Activated naive CD4-positive, alpha-beta T cell treated with anti-CD3 and anti-CD28 coated beads, Interleukin-2, amount 50 U/mL, for 16 hours (primary cell): ENCODE results near the gene UTS2.

Source experiments
- DNase-seq: peaks from one replicate; pipeline ENCODE4 v3.0.0-alpha.2; 2020

UTS2 gene

DNA sequence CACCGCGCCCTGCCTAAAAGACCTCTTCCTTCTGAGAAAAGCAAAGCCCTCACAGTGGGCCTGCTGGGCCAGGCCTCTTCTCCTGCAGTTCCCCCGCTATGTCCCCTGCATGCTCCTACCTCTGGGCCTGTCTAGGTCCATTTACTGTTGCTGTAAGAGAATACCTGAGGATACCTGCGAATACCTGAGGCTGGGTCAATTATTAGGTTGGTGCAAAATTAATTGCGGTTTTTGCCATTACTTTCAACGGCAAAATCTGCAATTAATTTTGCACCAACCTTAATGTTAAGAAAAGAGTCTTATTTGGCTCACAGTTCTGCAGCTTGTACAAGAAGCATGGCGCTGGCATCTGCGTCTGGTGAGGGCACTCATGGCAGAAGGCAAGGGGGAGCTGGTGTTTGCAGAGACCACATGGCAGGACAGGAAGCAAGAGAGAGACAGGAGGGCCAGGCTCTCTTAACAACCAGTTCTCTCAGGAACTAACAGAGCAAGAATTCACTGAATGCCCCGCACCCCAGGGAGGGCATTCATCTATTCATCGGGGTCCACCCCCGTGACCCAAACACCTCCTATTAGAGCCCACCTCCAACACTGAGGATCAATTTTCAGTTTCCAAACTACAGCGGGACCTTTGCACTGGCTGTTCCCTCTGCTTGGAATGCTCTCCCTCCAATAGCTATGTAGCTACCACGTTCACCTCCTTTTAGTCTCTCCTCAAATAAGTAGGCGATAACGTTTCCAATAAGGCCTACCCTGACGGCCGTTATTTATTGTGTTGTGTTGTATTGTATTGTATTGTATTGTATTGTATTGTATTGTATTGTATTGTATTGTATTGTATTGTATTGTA, 9.6 kb upstream of the UTS2 start:
- DNase-seq = no peak

- no peak for DNase-seq
These were observed 8.6 kb upstream of the UTS2 start for GRCh38 chr1:7861452-7861851.

DNA sequence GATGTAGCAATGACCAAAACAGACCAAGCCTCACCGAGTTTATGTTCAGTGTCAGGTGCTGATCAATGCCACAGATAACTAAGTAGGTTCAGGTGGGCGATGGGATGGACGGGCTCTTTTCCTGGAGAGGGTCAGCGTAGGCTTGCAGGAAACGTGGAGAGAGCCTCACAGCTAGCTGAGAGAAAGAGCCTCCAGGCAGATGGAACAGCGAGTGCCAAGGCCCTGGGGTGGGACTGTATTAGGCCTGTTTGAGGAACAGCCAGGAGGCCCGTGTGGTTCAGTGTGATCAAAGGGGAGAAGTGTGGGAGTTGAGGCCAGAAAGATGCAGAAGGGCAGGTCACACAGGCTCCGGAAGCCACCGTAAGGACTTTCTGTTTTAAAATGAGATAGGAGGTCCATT, 7.3 kb upstream of the UTS2 start:
- DNase-seq = no peak

GRCh38 chr1:7859406-7859805, 6.5 kb upstream of the UTS2 start:
- no peak for DNase-seq

DNA sequence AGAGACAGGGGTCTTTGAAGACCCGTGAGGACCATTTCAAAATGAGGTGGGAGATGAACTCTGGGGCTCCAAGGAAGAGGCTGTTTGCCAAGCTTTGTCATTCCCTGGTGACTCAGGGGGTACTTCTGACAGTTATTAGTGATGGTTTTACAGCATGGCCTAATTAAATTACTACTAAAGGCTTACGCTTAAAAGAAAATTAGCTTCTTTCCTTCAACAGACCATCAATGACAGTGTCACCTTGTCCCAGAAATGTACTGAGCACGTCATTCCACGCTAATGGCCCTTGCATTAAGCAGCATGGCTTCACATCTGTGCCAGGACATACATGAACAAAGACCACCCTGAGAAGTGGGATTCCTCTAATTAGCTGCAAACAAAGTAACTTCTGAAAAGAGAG, 5.1 kb upstream of the UTS2 start:
- no peak for DNase-seq

DNA sequence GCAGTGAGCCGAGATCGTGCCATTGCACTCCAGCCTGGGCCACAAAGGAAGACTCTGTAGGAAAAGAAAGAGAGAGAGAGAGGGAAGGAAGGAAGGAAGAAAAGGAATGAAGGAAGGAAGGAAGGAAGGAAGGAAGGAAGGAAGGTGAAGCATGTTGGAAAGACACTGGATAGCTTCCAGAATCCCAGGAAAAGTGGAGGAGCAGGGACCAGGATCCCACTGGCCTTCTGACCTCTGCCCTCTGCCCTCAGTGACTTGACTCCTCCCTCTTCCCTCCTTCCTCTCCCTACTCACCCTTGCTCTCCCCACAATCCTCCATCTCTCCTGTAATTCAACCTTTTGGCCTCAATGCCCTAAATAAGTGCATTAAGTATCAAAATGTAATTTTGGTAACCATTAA, 4.1 kb upstream of the UTS2 start:
- DNase-seq = no peak

GRCh38 chr1:7856345-7856744, 3.5 kb upstream of the UTS2 start:
- DNase-seq = no peak

DNA sequence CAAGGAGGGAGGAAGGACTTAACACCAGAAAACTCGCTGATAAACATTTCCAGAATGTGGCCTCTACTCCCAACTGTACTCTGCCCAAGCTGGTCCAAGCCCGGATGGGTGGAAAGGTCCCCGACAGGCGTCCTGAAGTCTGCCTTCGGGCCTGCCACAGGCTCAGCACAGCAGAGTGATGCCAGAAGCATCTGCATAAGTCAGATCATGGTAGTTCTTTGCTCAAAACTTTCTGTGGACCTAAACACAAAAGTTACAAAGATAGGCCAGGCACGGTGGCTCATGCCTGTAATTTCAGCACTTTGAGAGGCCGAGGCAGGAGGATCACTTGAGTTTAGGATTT, 790 bp upstream of the UTS2 start:
- no peak for DNase-seq

- DNase-seq = no peak
These were observed 2.1 kb downstream of the UTS2 start for GRCh38 chr1:7850786-7851185.

DNA sequence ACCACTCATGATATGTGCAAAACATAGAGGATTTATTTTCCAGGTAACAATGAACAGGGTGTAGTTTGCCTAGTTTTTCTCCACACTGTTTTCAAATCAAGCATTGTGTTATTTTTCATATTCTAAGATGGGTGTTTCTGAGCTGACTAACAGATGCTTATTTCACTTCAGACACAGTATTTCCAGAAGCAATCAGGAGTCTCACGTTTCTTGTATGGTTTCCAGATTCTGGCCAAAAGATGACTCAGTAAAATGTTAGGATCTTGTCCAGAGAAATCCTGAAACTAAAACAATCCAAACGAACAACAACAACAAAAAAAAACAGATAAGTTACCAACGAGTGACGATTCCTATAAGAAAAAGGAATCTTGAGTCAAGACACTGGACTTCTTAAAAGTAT, 5.3 kb downstream of the UTS2 start:
- no peak for DNase-seq

DNA sequence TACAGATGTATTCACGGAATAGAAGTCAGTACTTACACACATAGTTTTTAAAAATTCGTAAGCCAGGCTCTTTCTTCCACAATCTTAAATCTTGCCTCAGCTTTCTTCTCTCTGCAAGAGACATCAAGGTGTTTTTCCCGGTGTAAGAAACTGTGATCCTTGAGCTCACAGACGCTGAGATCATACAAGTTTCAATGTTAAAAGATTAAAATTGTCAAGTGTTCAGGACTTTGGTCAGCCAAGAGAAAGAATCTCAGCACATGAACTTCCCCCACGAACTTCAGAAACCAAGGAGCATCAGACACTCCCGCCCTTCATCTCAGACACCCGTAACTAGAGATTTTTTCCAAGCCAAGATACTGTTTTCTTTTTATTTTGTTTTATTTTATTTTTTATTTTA, 6.2 kb downstream of the UTS2 start:
- no peak for DNase-seq

DNA sequence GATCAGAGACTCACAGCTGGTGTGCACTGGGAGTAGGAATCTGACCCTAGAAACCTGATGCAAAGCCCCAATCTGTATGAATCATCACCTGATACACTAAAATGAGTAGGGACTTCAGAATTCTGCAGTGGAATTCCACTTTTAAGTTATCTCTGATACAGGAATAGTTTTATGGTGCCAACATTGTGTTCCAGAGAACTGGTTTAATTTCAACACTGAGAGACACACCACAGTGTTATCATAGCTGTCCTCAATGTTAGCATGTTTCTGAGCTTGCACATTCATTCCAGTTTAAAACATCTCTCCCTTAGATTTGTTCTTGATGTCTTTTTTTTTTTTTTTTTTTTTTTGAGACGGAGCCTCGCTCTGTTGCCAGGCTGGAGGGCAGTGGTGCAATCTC, 7.1 kb downstream of the UTS2 start:
- DNase-seq = no peak

DNA sequence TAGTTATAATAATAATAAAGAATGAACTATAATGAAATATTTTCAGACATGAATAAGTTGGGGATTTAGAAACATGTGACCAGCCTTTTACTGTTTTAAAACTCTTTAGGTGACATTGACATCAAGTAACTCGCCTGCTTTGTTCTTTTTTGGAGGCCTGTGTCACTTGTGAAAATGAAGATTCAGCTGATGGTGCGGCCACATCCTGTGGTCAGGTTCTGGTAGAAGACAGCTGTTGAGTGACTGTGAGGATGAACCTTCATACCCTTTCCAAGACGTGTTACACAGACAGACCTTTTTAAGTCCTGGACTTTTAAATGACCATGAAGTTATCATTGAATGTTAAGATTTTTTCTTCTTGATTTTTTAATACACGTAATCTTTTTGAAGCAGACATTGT, 10.3 kb downstream of the UTS2 start:
- DNase-seq = no peak

GRCh38 chr1:7839526-7839925, 13.3 kb downstream of the UTS2 start:
- no peak for DNase-seq

- no peak for DNase-seq
These were observed 14.2 kb downstream of the UTS2 start for GRCh38 chr1:7838714-7839113.

- no peak for DNase-seq
These were observed 19.8 kb downstream of the UTS2 start for GRCh38 chr1:7833035-7833434.

GRCh38 chr1:7831458-7831857, 21.4 kb downstream of the UTS2 start:
- DNase-seq = no peak

- DNase-seq = peak; percentile 47
These were observed 25.5 kb downstream of the UTS2 start for GRCh38 chr1:7827126-7827955.

DNA sequence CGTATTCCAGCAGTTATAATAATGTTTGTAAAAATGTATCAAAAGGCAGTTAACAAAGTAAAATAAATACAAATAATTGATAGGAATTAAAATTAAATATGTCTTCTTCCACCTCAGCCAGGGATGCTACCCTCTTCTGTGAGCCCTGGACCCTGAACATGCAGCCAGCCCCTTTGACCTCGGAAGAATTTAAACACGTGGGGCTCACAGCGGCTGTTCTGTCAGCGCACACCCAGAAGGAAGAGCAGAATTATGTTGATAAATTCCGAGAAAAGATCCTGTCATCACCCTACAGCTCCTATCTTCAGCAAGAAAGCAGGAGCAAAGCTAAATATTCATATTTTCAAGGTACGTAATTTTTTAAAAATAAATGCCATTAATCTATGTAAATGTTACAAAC, 26.5 kb downstream of the UTS2 start:
- DNase-seq = no peak

GRCh38 chr1:7824701-7825100, 28.2 kb downstream of the UTS2 start:
- no peak for DNase-seq

GRCh38 chr1:7821282-7821681, 31.6 kb downstream of the UTS2 start:
- no peak for DNase-seq

DNA sequence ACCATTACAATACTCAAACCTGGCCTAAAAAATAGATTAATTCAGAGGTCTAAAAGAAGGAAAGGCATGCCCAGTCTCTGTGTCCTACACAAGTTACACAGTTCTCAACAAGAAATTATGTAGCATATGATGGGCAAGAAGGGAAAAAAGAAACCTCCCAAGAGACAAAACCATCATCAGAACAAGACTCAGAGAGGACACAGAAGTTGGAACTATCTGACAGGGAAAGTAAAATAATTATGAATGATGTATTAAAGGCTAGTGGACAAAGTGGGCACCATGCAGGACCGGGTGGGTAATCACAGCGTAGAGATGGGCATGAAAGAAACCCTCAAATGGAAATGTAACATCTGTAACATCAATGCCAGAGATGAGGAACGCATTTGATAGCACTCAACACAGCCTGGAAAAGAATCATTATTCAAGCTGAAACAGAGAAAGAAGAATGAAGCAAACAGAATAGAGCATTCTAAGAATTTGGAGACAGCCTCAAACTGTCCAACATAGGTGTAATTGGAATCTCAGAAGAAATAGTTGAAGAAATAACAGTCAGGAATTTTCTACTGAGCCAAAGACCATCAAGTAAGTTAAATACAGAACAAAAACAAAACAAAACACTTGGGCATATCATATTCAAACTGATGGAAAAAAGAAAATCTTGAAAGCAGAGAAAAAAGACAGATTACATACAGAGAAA, 39.0 kb downstream of the UTS2 start:
- DNase-seq = no peak

- DNase-seq = no peak
These were observed 41.4 kb downstream of the UTS2 start for GRCh38 chr1:7811476-7811875.

DNA sequence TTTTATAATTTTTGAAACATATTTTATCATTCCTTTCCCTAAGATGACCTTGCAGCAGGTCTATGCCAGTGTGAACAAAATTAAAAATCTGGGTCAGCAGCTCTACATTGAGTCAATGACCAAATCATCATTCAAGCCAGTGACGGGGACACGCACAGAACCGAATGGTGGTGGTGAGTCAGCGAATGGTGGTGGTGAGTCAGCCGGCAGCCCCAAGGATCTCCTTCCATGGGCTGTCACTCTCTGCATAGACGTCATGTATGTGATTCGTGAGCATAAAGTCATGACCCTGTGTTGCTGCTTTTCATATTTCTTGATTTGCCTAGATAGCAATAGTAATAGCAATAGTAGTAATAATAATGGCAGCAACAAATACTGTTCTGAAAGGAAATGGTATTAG, 42.5 kb downstream of the UTS2 start:
- DNase-seq = no peak
